CD4-positive, alpha-beta T cell treated with Interleukin-12 subunit alpha and Interleukin-12 subunit beta, for 1 hour (primary cell): ENCODE data around the gene CFLAR.
"Not testable (repeated sequence)": the region's sequence is repeated elsewhere in the genome, so short reads cannot be mapped to it uniquely, and the experiment has no call there.

Experiments
- DNase-seq: peaks from one replicate; pipeline ENCODE4 v3.0.0-alpha.2; 2020

The CFLAR gene

DNA sequence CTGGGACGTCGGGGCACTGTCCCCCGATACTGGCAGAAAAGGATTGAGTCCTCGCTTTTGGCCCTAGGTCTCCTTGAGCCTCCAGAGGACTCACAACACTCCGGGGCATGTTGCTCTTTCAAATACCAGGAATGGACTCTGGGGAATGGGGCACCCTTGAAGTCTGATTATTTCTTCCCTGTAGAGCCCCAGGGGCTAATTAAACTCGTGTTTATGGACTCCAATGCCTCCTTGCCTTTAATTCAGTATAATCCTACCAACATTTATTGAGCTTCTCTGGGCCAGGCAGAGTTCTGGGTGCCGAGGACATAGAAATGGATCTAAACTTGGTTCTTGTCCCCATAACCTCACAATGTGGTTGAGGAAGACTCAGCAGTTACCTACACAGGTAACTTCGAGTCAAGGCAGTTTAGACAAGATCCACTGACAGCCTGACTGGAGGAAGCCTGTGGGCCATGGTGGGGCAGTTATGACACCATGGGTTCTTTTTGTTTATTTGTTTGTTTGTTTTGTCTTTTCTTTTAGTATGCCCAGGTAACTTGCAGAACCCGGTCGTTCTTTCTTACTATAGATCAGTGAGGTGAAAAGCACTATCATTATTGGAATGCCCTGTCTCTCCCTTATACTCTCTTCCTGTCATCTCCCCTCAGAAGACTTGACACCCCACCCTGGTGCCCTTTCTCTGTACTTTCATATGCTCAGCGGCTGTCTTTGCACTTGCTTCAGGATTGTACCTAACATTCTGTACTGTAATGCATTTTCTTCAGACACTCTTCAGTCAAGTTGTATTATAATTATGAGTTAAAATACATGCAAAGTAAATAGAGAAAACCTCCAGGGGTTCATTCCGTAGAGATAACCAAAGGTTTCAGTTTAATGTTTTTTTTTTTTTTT lies 3.2 kb downstream of the CFLAR start:
- DNase-seq, result peak; percentile 49

DNA sequence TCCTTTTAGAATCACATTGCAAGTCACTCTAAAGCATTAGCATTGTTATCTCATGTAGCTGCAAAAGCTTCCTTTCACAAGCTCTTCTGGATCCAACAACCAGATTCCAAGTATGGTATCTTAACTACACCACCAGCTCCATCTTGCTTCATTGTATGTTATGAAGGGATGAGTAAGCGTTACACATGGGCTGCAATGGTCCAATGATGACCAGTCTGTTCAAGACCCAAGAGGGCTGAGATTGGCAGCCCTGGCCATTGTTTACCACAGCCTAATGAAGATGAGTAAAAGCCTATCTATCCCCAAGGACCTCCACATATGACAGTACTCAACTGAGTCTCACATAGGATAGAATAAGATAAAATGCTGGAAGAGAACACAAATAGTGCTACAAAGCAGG lies 6.3 kb downstream of the CFLAR start:
- DNase-seq, result no peak

DNA sequence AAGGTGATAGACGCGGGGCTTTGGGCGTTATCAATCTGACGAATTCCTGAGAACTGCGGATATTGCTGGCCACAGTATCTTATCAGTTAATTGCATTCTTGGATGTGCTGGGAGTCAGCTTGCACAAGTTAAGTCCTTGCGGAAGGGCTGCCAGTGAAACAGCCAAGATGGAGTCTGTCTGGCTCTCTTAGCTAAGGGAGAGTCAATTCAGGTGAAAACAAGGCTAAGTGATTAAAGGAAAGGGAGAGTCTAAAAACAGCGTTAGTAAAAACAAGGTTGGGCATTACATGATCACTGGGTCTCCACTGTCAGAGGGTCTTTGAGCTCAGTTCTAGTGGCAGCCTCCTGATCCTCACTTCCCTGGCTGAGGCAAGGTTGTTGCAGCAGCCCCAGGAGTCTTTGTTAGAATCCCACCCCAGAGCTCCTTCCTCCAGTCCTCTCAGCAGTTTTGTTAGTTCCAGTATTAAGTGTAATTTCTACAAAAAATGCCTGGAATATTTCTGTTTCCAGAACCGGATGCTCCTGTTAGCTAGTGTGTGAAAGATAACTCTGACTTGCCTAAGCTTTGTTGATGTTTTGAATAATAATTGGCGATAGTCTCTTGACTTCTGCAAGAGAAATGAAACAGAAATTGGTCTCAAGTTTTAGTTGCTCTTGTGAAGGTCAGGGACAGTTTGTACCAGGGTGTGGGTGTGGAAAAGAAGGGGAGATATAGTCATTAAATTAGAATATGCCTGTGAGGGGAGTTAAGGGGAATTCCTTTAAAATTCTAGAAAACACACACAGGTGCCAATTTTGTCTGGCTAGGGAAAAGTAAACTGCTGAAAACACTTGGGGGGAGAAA lies 10.6 kb downstream of the CFLAR start:
- peak; percentile 54 for DNase-seq

DNA sequence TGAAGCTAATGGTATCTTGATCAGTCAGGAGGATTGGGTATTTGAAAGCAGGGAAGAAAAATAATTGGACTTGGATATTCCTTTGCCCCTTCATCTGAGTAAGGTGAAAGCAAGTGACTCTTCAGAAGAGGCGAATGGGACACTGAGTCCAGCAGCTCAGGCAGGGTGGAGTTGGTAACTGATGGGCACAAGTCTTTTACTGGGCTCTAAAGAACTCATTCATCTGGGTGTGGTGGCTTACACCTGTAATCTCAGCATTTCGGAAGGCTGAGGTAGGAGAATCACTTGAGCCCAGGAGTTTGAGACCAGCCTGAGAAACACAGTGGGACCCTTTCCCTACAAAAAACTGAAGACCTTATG lies 11.2 kb downstream of the CFLAR start:
- no peak for DNase-seq

DNA sequence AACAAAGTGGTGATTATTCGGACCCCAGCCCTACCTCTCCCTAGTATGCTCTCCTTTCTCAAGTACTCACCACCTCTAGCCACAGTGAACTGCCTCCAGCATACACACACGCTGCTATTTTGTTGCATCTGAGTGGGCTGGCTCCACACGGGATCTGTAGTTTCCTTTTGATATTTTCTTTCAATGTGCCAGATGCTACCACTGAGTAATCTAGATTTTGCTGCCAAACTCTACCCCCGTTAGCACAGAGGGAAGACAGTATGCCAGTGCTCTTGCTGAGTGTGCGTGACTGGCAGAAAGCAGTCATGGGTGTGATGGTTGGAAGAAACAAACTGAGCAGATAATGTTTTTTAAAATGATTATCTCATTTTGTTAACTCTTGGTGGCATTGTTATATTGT lies 11.6 kb downstream of the CFLAR start:
- DNase-seq, result peak; percentile 50

- no peak for DNase-seq
Observed at GRCh38 chr2:201128033-201128432, 12.1 kb downstream of the CFLAR start.

- DNase-seq, result peak; percentile 51
Observed at GRCh38 chr2:201128933-201129505, 13.1 kb downstream of the CFLAR start.

DNA sequence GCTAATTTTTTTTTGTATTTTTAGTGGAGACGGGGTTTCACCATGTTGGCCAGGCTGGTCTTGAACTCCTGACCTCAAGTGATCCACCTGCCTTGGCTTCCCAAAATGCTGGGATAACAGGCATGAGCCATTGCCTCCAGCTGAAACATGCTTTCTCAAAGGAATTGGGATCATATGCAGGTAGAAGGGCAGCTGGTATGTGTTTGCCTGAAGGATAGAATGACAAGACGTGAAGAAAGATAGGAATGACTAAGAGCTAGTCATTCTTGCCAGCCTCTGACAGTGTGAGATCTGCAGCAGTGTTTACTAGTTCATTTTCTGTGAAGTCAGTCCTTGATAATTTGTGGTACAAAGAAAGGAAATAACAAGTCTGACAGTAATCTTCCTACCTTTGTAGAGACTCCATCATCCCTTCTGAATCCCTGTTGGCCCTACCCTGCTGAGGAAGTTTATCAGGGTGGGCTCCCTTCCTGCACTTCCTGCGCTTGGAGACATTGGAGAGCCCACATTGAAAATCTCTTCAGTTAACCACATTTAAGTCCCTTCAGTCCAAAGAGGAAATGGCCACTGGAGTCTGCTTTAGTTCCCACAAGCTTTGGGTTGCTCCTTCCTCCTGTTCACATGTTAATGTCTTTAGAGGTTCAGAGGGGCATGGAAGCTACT lies 14.7 kb downstream of the CFLAR start:
- peak; percentile 68 for DNase-seq

- DNase-seq, result no peak
Observed at GRCh38 chr2:201132518-201132917, 16.6 kb downstream of the CFLAR start.

- no peak for DNase-seq
Observed at GRCh38 chr2:201135386-201135785, 19.4 kb downstream of the CFLAR start.

DNA sequence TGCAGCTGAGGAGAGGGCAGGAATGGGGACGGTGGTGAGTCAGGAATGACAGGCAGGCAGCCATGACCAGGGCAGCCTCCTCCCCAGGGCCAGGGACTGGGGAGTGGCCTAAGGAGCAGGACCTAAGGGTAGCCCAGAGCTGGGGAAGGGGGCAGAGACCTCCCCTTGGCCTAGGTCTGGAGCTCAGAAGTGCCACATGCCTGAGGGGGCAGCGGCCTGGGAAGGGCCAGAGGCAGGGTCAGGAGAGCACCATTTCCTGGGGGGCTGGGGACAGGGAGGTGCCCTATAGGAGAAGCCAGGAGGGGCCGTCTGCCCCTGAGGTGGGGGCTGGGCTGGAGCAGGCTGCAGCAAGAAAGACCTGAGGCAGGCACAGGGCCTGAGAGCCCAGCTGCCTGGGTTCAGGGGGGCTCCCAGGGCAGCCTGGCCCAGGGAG lies 20.9 kb downstream of the CFLAR start:
- no peak for DNase-seq

GRCh38 chr2:201137505-201138400 lies 21.8 kb downstream of the CFLAR start:
- DNase-seq, result no peak

DNA sequence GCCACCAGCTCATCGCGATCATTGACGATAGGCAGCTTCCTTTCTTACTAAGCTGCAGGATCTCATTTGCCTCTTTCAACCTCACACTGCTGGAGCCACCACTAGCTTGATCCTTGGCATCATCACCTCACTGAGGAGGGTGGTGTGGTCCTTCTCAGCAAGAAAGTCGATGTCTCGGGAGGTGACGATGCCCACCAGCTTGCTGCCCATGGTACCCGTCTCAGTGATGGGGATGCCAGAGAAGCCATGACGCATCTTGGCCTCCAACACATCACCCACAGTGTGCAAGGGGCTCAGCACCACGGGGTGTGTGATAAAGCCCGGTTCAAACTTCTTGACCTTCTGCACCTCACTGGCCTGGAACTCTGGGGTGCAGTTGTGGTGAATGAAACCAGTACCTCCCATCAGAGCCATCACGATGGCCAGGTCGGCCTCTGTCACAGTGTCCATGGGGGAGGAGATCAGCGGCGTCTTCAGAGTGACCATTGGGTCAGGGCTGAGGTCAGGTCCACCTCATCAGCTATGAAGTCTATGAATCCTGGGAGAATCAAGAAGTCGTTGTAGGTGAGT lies 22.5 kb downstream of the CFLAR start:
- DNase-seq, result no peak

GRCh38 chr2:201138986-201139781 lies 23.2 kb downstream of the CFLAR start:
- DNase-seq, result not testable (repeated sequence)

- DNase-seq, result no peak
Observed at GRCh38 chr2:201139836-201140604, 24.1 kb downstream of the CFLAR start.

DNA sequence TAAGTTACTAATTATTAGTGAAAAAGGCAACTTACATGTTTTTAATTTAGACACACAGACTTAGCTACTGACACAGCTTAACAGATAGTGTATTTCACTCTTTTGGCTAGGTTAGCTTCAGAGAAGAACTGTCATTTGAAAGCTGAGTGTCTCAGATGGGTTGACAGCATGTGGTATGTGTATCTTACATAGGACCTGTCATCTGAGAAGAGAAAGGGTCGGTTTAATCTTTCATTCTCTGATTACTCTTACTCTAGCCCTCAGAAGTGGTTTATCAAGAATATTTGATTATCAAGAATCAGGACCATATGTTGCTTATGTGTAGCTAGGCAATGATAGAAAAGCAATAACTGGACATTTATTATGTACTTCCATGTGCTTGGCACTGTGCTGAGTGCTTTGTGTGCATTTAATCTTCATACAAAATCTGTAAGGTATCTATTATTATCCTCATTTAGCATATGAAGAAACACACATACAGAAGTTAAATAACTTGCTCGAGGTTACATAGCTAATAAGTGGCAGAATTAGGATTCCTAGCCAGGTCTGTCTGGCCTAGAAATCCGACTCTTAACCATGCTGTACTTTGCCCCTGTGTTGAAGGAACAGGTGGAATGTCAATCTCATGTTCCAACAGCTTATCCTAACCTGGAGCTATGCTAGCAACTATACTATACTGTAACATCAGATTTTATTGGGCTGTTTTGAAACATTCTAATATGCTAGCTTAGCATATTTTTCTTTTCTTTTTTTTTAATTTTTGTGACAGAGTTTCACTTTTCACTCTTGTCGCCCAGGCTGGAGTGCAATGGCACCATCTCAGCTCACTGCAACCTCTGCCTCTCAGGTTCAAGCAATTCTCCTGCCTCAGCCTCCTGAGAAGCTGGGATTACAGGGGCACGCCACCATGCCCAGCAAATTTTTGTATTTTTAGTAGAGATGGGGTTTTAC lies 28.4 kb downstream of the CFLAR start:
- DNase-seq, result no peak

GRCh38 chr2:201148434-201148990 lies 32.5 kb downstream of the CFLAR start:
- DNase-seq, result no peak

GRCh38 chr2:201149064-201149820 lies 33.3 kb downstream of the CFLAR start:
- DNase-seq, result no peak
